HEK293 (cell line): Measurements from ENCODE around the gene LILRB3.
A peak's percentile ranks its signal among the peaks of the same experiment; 100 is the strongest.
"Not testable (repeated sequence)": the region's sequence is repeated elsewhere in the genome, so short reads cannot be mapped to it uniquely, and the experiment has no call there.

Experiments used
- CTCF ChIA-PET: fragments of 350-600 bp; formaldehyde crosslinking; extraction: SDS; loops from one replicate; lab custom pipeline; 2021; ENCODE audit warnings: antibody characterized with exemption; lab: Yijun Ruan, JAX
- POLR2A ChIA-PET: fragments of 300-600 bp; formaldehyde crosslinking; extraction: SDS; loops from one replicate; lab custom pipeline; 2020; ENCODE audit warnings: antibody characterized with exemption, inconsistent platforms; lab: Yijun Ruan, JAX
- H3K27ac ChIP-seq: fragments of 200-500 bp; sonication (Bioruptor generic); 2 replicates; pipeline ENCODE4 v1.5.1; 2014; ENCODE audit warnings: low read depth, low read length, control low read depth, inconsistent platforms; ENCODE audit errors: extremely low read depth
- H3K36me3 ChIP-seq, 2 experiments: fragments of 200-500 bp in 1 of 2; sonication (Bioruptor generic) in 1 of 2; 1 replicate in 1 of 2; 2 replicates in 1 of 2; pipeline ENCODE4 v1.5.1; 2014 to 2017; ENCODE audit warnings: inconsistent platforms in 2 of 2, low read length in 2 of 2; ENCODE audit not compliant: control insufficient read depth in 2 of 2, insufficient read depth in 1 of 2
- H3K4me1 ChIP-seq: fragments of 200-500 bp; sonication (Bioruptor generic); 2 replicates; pipeline ENCODE4 v1.5.1; 2014; ENCODE audit warnings: mild to moderate bottlenecking, low read length, inconsistent platforms; ENCODE audit not compliant: control insufficient read depth, insufficient read depth
- H3K4me3 ChIP-seq: 2 replicates; pipeline ENCODE4 v1.5.1; 2011; ENCODE audit warnings: low read depth, mild to moderate bottlenecking, control low read depth, low read length, moderate library complexity
- H3K9me3 ChIP-seq: fragments of 200-500 bp; sonication (Bioruptor generic); 2 replicates; pipeline ENCODE4 v1.5.1; 2014; ENCODE audit warnings: low read depth, low read length, inconsistent platforms; ENCODE audit not compliant: control insufficient read depth, insufficient read depth
- BCL11A ChIP-seq: fragments of 450-650 bp; formaldehyde crosslinking; IDR thresholded peaks from 2 replicates; pipeline ENCODE4 v1.5.1; 2016; ENCODE audit warnings: low read depth, missing biosample characterization, missing genetic modification characterization
- GLIS1 ChIP-seq: fragments of 450-650 bp; formaldehyde crosslinking; IDR thresholded peaks from 2 replicates; pipeline ENCODE4 v1.5.1; 2016; ENCODE audit warnings: missing biosample characterization, missing genetic modification characterization
- IKZF3 ChIP-seq: fragments of 450-650 bp; IDR thresholded peaks from 2 replicates; pipeline ENCODE4 v1.5.0; 2018; ENCODE audit warnings: missing biosample characterization, mild to moderate bottlenecking, missing genetic modification characterization, moderate library complexity
- KLF10 ChIP-seq: fragments of 450-650 bp; IDR thresholded peaks from 2 replicates; pipeline ENCODE4 v1.5.1; 2018; ENCODE audit warnings: missing biosample characterization, mild to moderate bottlenecking, missing genetic modification characterization
- KLF8 ChIP-seq: fragments of 450-650 bp; formaldehyde crosslinking; IDR thresholded peaks from 2 replicates; pipeline ENCODE4 v1.5.1; 2016; ENCODE audit warnings: missing biosample characterization, missing genetic modification characterization
- PRDM4 ChIP-seq: fragments of 450-650 bp; formaldehyde crosslinking; IDR thresholded peaks from 2 replicates; pipeline ENCODE4 v1.5.1; 2017; ENCODE audit warnings: missing biosample characterization, missing genetic modification characterization
- SETDB1 ChIP-seq: IDR thresholded peaks from one replicate; pipeline ENCODE4 v1.6.1; 2017; ENCODE audit warnings: mild to moderate bottlenecking, low read length, moderate library complexity, mixed read lengths; ENCODE audit not compliant: insufficient read length
- SP3 ChIP-seq: fragments of 450-650 bp; formaldehyde crosslinking; IDR thresholded peaks from 2 replicates; pipeline ENCODE4 v1.5.1; 2016; ENCODE audit warnings: missing biosample characterization, missing genetic modification characterization
- WT1 ChIP-seq: fragments of 450-650 bp; formaldehyde crosslinking; IDR thresholded peaks from 2 replicates; pipeline ENCODE4 v1.5.1; 2016; ENCODE audit warnings: missing biosample characterization, missing genetic modification characterization
- ZBTB44 ChIP-seq: fragments of 450-650 bp; IDR thresholded peaks from 2 replicates; pipeline ENCODE4 v1.5.1; 2018; ENCODE audit warnings: missing biosample characterization, mild to moderate bottlenecking, missing genetic modification characterization
- ZNF350 ChIP-seq: fragments of 450-650 bp; formaldehyde crosslinking; IDR thresholded peaks from 2 replicates; pipeline ENCODE4 v1.5.0; 2017; ENCODE audit warnings: missing biosample characterization, mild to moderate bottlenecking, missing genetic modification characterization
- ZNF48 ChIP-seq: fragments of 450-650 bp; formaldehyde crosslinking; IDR thresholded peaks from 2 replicates; pipeline ENCODE4 v1.5.1; 2016; ENCODE audit warnings: missing biosample characterization, missing genetic modification characterization
- ZNF544 ChIP-seq: fragments of 450-650 bp; formaldehyde crosslinking; IDR thresholded peaks from 2 replicates; pipeline ENCODE4 v1.5.0; 2017; ENCODE audit warnings: missing biosample characterization, missing genetic modification characterization
- ZNF558 ChIP-seq: fragments of 450-650 bp; formaldehyde crosslinking; IDR thresholded peaks from 2 replicates; pipeline ENCODE4 v1.5.1; 2016; ENCODE audit warnings: missing biosample characterization, missing genetic modification characterization
- ZNF792 ChIP-seq: fragments of 450-650 bp; formaldehyde crosslinking; IDR thresholded peaks from 2 replicates; pipeline ENCODE4 v1.5.1; 2016; ENCODE audit warnings: missing biosample characterization, missing genetic modification characterization
- ZSCAN16 ChIP-seq: fragments of 450-650 bp; formaldehyde crosslinking; IDR thresholded peaks from 2 replicates; pipeline ENCODE4 v1.5.1; 2016; ENCODE audit warnings: missing biosample characterization, missing genetic modification characterization
- TF ChIP-seq, protein P1 (sequence below): fragments of 450-650 bp; IDR thresholded peaks from 2 replicates; pipeline ENCODE4 v1.5.1; 2018; ENCODE audit warnings: missing biosample characterization, missing genetic modification characterization
- TF ChIP-seq, protein P2 (sequence below): fragments of 450-650 bp; formaldehyde crosslinking; conservative IDR thresholded peaks from 2 replicates; pipeline ENCODE4 v1.5.1; 2016; ENCODE audit warnings: low read depth, missing biosample characterization, missing genetic modification characterization
- TF ChIP-seq, protein P3 (sequence below): fragments of 450-650 bp; formaldehyde crosslinking; IDR thresholded peaks from 2 replicates; pipeline ENCODE4 v1.5.1; 2017; ENCODE audit warnings: missing biosample characterization, missing genetic modification characterization

Gene LILRB3

GRCh38 chr19:54219702-54220101 is 3.1 kb downstream of the LILRB3 start:
- H3K27ac ChIP-seq, H3K4me3 ChIP-seq, CTCF ChIA-PET, H3K4me1 ChIP-seq, POLR2A ChIA-PET, H3K9me3 ChIP-seq: not testable (repeated sequence)
- TF ChIP-seq GLIS1 (tag by site-specific recombination) = peak; percentile 91
- peaks cover 0 to 13% of the 10 kb centered on the region in 2 experiments; a peak in 2 of 3 replicates for H3K36me3 ChIP-seq

DNA sequence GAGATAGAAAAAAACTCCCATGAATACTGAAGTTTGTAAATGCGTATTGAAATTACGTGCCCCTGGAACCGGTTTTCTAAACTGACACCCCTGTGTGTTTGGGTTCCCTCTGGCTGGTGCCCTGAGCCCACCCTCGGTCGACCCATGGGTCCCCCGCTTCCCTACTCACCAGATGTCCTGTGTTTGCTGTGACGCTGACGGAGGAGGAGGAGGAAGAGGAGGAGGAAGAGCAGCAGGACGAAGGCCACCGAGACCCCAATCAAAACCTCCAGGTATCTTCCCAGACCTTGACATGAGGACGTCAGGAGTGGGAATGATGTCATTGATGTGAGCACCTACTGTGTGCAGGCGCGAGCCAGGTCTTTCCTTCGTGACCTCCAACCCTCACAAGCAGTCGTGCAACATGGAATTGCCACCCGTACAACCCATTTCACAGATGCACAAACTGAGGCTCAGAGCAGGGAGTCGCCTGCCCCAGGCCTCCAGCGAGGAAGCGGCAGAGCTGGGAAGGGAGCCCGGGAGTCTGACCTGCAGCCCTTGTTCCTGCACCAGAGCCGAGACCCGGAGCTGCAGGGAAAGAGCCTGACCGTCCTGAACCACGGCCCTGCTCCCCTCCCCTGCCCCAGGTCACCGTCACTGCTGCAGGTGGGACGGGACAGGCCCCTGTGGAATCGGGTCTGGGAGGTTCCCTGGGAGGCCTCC is 3.7 kb downstream of the LILRB3 start:
- CTCF ChIA-PET = no interaction called here
- H3K4me3 ChIP-seq = no peak overlapping the region
- TF ChIP-seq SETDB1 = no peak
- peak; percentile 29; the same call in 1 of the 2 replicates for TF ChIP-seq WT1
- peak; percentile 42; the same call in 1 of the 2 replicates for TF ChIP-seq KLF8 (tag by site-specific recombination)
- TF ChIP-seq ZNF544 (tag by site-specific recombination) = no peak
- TF ChIP-seq, protein P1, sequence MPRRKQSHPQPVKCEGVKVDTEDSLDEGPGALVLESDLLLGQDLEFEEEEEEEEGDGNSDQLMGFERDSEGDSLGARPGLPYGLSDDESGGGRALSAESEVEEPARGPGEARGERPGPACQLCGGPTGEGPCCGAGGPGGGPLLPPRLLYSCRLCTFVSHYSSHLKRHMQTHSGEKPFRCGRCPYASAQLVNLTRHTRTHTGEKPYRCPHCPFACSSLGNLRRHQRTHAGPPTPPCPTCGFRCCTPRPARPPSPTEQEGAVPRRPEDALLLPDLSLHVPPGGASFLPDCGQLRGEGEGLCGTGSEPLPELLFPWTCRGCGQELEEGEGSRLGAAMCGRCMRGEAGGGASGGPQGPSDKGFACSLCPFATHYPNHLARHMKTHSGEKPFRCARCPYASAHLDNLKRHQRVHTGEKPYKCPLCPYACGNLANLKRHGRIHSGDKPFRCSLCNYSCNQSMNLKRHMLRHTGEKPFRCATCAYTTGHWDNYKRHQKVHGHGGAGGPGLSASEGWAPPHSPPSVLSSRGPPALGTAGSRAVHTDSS (tag by site-specific recombination) = peak; percentile 82
- TF ChIP-seq, protein P2, sequence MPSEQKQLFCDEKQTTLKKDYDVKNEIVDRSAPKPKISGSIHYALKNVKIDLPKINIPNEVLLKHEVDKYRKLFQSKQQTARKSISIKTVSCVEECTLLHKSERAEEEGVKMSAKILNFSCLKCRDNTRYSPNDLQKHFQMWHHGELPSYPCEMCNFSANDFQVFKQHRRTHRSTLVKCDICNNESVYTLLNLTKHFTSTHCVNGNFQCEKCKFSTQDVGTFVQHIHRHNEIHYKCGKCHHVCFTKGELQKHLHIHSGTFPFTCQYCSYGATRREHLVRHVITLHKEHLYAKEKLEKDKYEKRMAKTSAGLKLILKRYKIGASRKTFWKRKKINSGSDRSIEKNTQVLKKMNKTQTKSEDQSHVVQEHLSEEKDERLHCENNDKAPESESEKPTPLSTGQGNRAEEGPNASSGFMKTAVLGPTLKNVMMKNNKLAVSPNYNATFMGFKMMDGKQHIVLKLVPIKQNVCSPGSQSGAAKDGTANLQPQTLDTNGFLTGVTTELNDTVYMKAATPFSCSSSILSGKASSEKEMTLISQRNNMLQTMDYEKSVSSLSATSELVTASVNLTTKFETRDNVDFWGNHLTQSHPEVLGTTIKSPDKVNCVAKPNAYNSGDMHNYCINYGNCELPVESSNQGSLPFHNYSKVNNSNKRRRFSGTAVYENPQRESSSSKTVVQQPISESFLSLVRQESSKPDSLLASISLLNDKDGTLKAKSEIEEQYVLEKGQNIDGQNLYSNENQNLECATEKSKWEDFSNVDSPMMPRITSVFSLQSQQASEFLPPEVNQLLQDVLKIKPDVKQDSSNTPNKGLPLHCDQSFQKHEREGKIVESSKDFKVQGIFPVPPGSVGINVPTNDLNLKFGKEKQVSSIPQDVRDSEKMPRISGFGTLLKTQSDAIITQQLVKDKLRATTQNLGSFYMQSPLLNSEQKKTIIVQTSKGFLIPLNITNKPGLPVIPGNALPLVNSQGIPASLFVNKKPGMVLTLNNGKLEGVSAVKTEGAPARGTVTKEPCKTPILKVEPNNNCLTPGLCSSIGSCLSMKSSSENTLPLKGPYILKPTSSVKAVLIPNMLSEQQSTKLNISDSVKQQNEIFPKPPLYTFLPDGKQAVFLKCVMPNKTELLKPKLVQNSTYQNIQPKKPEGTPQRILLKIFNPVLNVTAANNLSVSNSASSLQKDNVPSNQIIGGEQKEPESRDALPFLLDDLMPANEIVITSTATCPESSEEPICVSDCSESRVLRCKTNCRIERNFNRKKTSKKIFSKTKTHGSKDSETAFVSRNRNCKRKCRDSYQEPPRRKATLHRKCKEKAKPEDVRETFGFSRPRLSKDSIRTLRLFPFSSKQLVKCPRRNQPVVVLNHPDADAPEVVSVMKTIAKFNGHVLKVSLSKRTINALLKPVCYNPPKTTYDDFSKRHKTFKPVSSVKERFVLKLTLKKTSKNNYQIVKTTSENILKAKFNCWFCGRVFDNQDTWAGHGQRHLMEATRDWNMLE = no peak
- H3K27ac ChIP-seq = no peak overlapping the region
- H3K4me1 ChIP-seq = no peaks in the 10 kb centered on the region
- peaks cover 0 to 13% of the 10 kb centered on the region in 2 experiments; a peak in 2 of 3 replicates for H3K36me3 ChIP-seq
- no peaks in the 10 kb centered on the region for H3K9me3 ChIP-seq
- POLR2A ChIA-PET = no interaction called here

- Histone ChIP-seq H3K4me1 (no peaks in the 10 kb centered on the region), H3K9me3 (no peaks in the 10 kb centered on the region), H3K27ac (no peak overlapping the region), H3K36me3 (peaks cover 0 to 13% of the 10 kb centered on the region in 2 experiments; a peak in 2 of 3 replicates), H3K4me3 (no peak overlapping the region)
- CTCF ChIA-PET = no interaction called here
- POLR2A ChIA-PET = interaction anchor here (0.6 kb wide), 1 partner anchor 17 kb away, joined by 4 read pairs; the partner anchor contains the start of gene RPS9
- TF ChIP-seq, protein P3, sequence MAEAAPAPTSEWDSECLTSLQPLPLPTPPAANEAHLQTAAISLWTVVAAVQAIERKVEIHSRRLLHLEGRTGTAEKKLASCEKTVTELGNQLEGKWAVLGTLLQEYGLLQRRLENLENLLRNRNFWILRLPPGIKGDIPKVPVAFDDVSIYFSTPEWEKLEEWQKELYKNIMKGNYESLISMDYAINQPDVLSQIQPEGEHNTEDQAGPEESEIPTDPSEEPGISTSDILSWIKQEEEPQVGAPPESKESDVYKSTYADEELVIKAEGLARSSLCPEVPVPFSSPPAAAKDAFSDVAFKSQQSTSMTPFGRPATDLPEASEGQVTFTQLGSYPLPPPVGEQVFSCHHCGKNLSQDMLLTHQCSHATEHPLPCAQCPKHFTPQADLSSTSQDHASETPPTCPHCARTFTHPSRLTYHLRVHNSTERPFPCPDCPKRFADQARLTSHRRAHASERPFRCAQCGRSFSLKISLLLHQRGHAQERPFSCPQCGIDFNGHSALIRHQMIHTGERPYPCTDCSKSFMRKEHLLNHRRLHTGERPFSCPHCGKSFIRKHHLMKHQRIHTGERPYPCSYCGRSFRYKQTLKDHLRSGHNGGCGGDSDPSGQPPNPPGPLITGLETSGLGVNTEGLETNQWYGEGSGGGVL (tag by site-specific recombination) = no peak
- no peak for TF ChIP-seq ZNF558 (tag by site-specific recombination)
- TF ChIP-seq BCL11A (tag by site-specific recombination) = no peak
- no peak for TF ChIP-seq ZBTB44 (tag by site-specific recombination)
- TF ChIP-seq ZSCAN16 = no peak
- no peak for TF ChIP-seq SP3 (tag by site-specific recombination)
- no peak for TF ChIP-seq IKZF3
- TF ChIP-seq ZNF350 (tag by site-specific recombination) = no peak
- no peak for TF ChIP-seq ZNF792 (tag by site-specific recombination)
- TF ChIP-seq KLF10 (tag by site-specific recombination) = no peak
- TF ChIP-seq ZNF48 (tag by site-specific recombination) = no peak
- TF ChIP-seq PRDM4 (tag by site-specific recombination) = no peak
Observed at GRCh38 chr19:54218259-54218658, 4.5 kb downstream of the LILRB3 start.
